ENCODE results near the gene OR13A1.

OR13A1 gene

GRCh38 chr10:45286980-45287379 lies 28.4 kb downstream of the OR13A1 start (continued):
- TF ChIP-seq ZBTB10 (tag by site-specific recombination; IDR thresholded peaks at IDR 0.05), result no peak
- TF ChIP-seq ZNF132 (tag by site-specific recombination; IDR thresholded peaks at IDR 0.05; ENCODE audit: borderline replicate concordance), result no peak
- no peak for TF ChIP-seq ZSCAN5A (tag by site-specific recombination; IDR thresholded peaks at IDR 0.05)
- no peak for TF ChIP-seq SCRT1 (tag by site-specific recombination; IDR thresholded peaks at IDR 0.05; ENCODE audit: borderline replicate concordance)
- TF ChIP-seq BCL11B (tag by site-specific recombination; IDR thresholded peaks at IDR 0.05; ENCODE audit: low read depth), result no peak
- TF ChIP-seq PRDM2 (tag by site-specific recombination; IDR thresholded peaks at IDR 0.05; ENCODE audit: borderline replicate concordance), result no peak
- TF ChIP-seq TCF7L2 (IDR thresholded peaks at IDR 0.05; ENCODE audit: borderline replicate concordance, low read depth, low read length), result no peak
- TF ChIP-seq SP7 (tag by site-specific recombination; IDR thresholded peaks at IDR 0.05), result no peak
- TF ChIP-seq ZNF174 (tag by site-specific recombination; IDR thresholded peaks at IDR 0.05), result no peak

- H3K36me3 ChIP-seq (ENCODE audit: control insufficient read depth in 2 of 2, insufficient read depth in 1 of 2, low read length in 2 of 2), result no peaks in the 10 kb centered on the region
- no peaks in the 10 kb centered on the region for H3K4me1 ChIP-seq (ENCODE audit: control insufficient read depth, insufficient read depth, low read length)
- H3K27ac ChIP-seq (ENCODE audit: extremely low read depth, low read depth, low read length), result no peak overlapping the region
- H3K4me3 ChIP-seq (ENCODE audit: low read depth, low read length), result no peak overlapping the region
- H3K9me3 ChIP-seq (ENCODE audit: control insufficient read depth, insufficient read depth, low read depth, low read length), result no peaks in the 10 kb centered on the region
- no peak for TF ChIP-seq BCL11A (tag by site-specific recombination; IDR thresholded peaks at IDR 0.05; ENCODE audit: low read depth)
- no peak for TF ChIP-seq ZNF558 (tag by site-specific recombination; IDR thresholded peaks at IDR 0.05)
- TF ChIP-seq ZNF654 (tag by site-specific recombination; IDR thresholded peaks at IDR 0.05; ENCODE audit: low read depth), result 0 out of 2 replicates have a peak, but pooled peaks have one; percentile 19
- TF ChIP-seq ZNF239 (tag by site-specific recombination; IDR thresholded peaks at IDR 0.05), result no peak
- POLR2A ChIA-PET, result no interaction called here
- CTCF ChIA-PET, result interaction anchor here (1.0 kb wide), 1 partner anchor 17 kb away, joined by 3 read pairs; no protein-coding TSS in a partner anchor
Observed at GRCh38 chr10:45282061-45282460, 33.3 kb downstream of the OR13A1 start.
